H1 (cell line): ENCODE results near the gene ATP6V1A. TPM values are rescaled to one million over a fixed set of nuclear protein-coding genes. Genes with fewer than 3 reads are reported as not detected.

Experiments used
- CTCF ChIA-PET: fragments of 300-600 bp; sonication (Branson Sonifier 250); formaldehyde crosslinking; loops from one replicate; lab custom pipeline; 2021; ENCODE audit not compliant: partially characterized antibody; lab: Charles Lee
- POLR2A ChIA-PET: fragments of 300-600 bp; sonication (Branson Sonifier 250); formaldehyde crosslinking; loops from one replicate; lab custom pipeline; 2021; ENCODE audit warnings: inconsistent platforms; ENCODE audit not compliant: partially characterized antibody; lab: Charles Lee
- DNase-seq, 2 experiments: peaks; one replicate each; pipeline versions ENCODE4 v3.0.0 to v3.0.0-alpha.2; 2010 to 2022; ENCODE audit warnings: low spot score in 2 of 2, low read depth in 1 of 2, mixed read lengths in 1 of 2
- FAIRE-seq: peaks from 2 replicates; lab custom pipeline; 2011; peaks lifted over from hg19 to GRCh38; lab: Jason Lieb, UNC
- H2AFZ ChIP-seq: 2 replicates; pipeline ENCODE4 v1.8.1; 2012; ENCODE audit warnings: low read length, inconsistent platforms
- H2AK5ac ChIP-seq: 2 replicates; pipeline ENCODE4 v1.6.1; 2013; ENCODE audit warnings: low read depth, low read length
- H2BK120ac ChIP-seq: replicated peaks from 2 replicates; pipeline ENCODE3; 2013; ENCODE audit warnings: low read depth, low read length, inconsistent platforms
- H2BK12ac ChIP-seq: 2 replicates; pipeline ENCODE4 v1.6.1; 2013; ENCODE audit warnings: low read depth, low read length
- H2BK15ac ChIP-seq: 2 replicates; pipeline ENCODE4 v1.6.1; 2013; ENCODE audit warnings: low read length
- H2BK20ac ChIP-seq: 2 replicates; pipeline ENCODE4 v1.6.1; 2013; ENCODE audit warnings: low read length
- H2BK5ac ChIP-seq: 2 replicates; pipeline ENCODE4 v1.6.1; 2013; ENCODE audit warnings: low read depth, low read length
- H3K14ac ChIP-seq: 2 replicates; pipeline ENCODE4 v1.6.1; 2013; ENCODE audit warnings: inconsistent platforms; ENCODE audit not compliant: insufficient read length
- H3K18ac ChIP-seq: 2 replicates; pipeline ENCODE4 v1.6.1; 2013; ENCODE audit warnings: low read length; ENCODE audit errors: extremely low read depth
- H3K23ac ChIP-seq: 2 replicates; pipeline ENCODE4 v1.6.1; 2013; ENCODE audit warnings: inconsistent platforms; ENCODE audit not compliant: insufficient read length
- H3K23me2 ChIP-seq: 2 replicates; pipeline ENCODE4 v1.6.1; 2013; ENCODE audit warnings: low read depth, low read length
- H3K27ac ChIP-seq: 2 replicates; pipeline ENCODE4 v1.6.1; 2011; ENCODE audit warnings: low read depth, low read length, inconsistent platforms
- H3K27me3 ChIP-seq, 4 experiments: replicated peaks in 1 of 4; 1 replicate in 1 of 4; 2 replicates in 3 of 4; pipeline versions ENCODE4 v1.6.1 to v1.8.1; 2011 to 2013; ENCODE audit warnings: low read length in 3 of 4, mild to moderate bottlenecking in 3 of 4, inconsistent platforms in 2 of 4, mixed read lengths in 2 of 4, moderate library complexity in 1 of 4; ENCODE audit not compliant: control insufficient read depth in 3 of 4, insufficient read depth in 3 of 4; ENCODE audit errors: extremely low read depth in 1 of 4
- H3K36me3 ChIP-seq, 4 experiments: 2 replicates each; pipeline versions ENCODE4 v1.6.1 to v1.8.1; 2011 to 2013; ENCODE audit warnings: mild to moderate bottlenecking in 4 of 4, low read length in 3 of 4, moderate library complexity in 2 of 4, control low read depth in 1 of 4, inconsistent platforms in 1 of 4; ENCODE audit not compliant: insufficient read depth in 4 of 4, control insufficient read depth in 2 of 4
- H3K4ac ChIP-seq: replicated peaks from 2 replicates; pipeline ENCODE3; 2013; ENCODE audit warnings: low read length, low read depth, mixed read lengths, inconsistent platforms; ENCODE audit not compliant: insufficient read length
- H3K4me1 ChIP-seq, 4 experiments: replicated peaks in 1 of 4; 1 replicate in 1 of 4; 2 replicates in 3 of 4; pipeline versions ENCODE4 v1.6.1 to v1.8.1; 2011 to 2013; ENCODE audit warnings: low read length in 3 of 4, inconsistent platforms in 2 of 4, mixed read lengths in 1 of 4; ENCODE audit not compliant: insufficient read depth in 4 of 4, control insufficient read depth in 3 of 4
- H3K4me2 ChIP-seq, 2 experiments: 2 replicates each; pipeline versions ENCODE4 v1.6.1 to v1.8.1; 2011 to 2013; ENCODE audit warnings: low read depth in 2 of 2, low read length in 2 of 2, control low read depth in 1 of 2, inconsistent platforms in 1 of 2, mild to moderate bottlenecking in 1 of 2; ENCODE audit not compliant: insufficient read depth in 1 of 2
- H3K4me3 ChIP-seq, 4 experiments: fragments of 200-600, 300-600 bp in 1 of 4; sonication (generic), shearing (Covaris generic), sonication (Bioruptor Twin) in 1 of 4; 2 replicates each; pipeline versions ENCODE4 v1.5.1 to v1.8.1; 2011 to 2016; ENCODE audit warnings: low read length in 4 of 4, low read depth in 3 of 4, control low read depth in 2 of 4, inconsistent platforms in 2 of 4, mild to moderate bottlenecking in 2 of 4, mixed read lengths in 1 of 4, moderate library complexity in 1 of 4; ENCODE audit not compliant: insufficient read depth in 2 of 4; ENCODE audit errors: extremely low read depth in 1 of 4
- H3K56ac ChIP-seq: replicated peaks from 2 replicates; pipeline ENCODE3; 2013; ENCODE audit warnings: low read depth, mild to moderate bottlenecking, mixed read lengths, low read length, inconsistent platforms; ENCODE audit not compliant: insufficient read length
- H3K79me1 ChIP-seq: 2 replicates; pipeline ENCODE4 v1.6.1; 2013; ENCODE audit warnings: low read depth, low read length, control low read depth
- H3K79me2 ChIP-seq, 2 experiments: 2 replicates each; pipeline versions ENCODE4 v1.6.1 to v1.8.1; 2012 to 2013; ENCODE audit warnings: low read length in 2 of 2, mild to moderate bottlenecking in 2 of 2, inconsistent platforms in 1 of 2; ENCODE audit not compliant: insufficient read depth in 2 of 2, control insufficient read depth in 1 of 2
- H3K9ac ChIP-seq, 4 experiments: replicated peaks in 1 of 4; 1 replicate in 1 of 4; 2 replicates in 3 of 4; pipeline versions ENCODE4 v1.6.1 to v1.8.1; 2011 to 2013; ENCODE audit warnings: low read depth in 3 of 4, low read length in 3 of 4, control low read depth in 2 of 4, mild to moderate bottlenecking in 2 of 4, moderate library complexity in 2 of 4, inconsistent platforms in 1 of 4; ENCODE audit errors: extremely low read depth in 1 of 4
- H3K9me3 ChIP-seq, 2 experiments: 2 replicates each; pipeline versions ENCODE4 v1.6.1 to v1.8.1; 2012 to 2013; ENCODE audit warnings: mild to moderate bottlenecking in 2 of 2, moderate library complexity in 2 of 2, control low read depth in 1 of 2, inconsistent platforms in 1 of 2, low read depth in 1 of 2, low read length in 1 of 2, mixed read lengths in 1 of 2; ENCODE audit not compliant: insufficient read depth in 2 of 2
- H4K20me1 ChIP-seq, 2 experiments: replicated peaks in 1 of 2; 2 replicates each; pipeline versions ENCODE3 to v1.8.1; 2011 to 2013; ENCODE audit warnings: inconsistent platforms in 2 of 2, low read length in 2 of 2, mild to moderate bottlenecking in 1 of 2; ENCODE audit not compliant: insufficient read depth in 2 of 2, control insufficient read depth in 1 of 2
- H4K5ac ChIP-seq: 2 replicates; pipeline ENCODE4 v1.6.1; 2013; ENCODE audit warnings: low read length, low read depth, mixed read lengths, inconsistent platforms; ENCODE audit not compliant: insufficient read length
- H4K8ac ChIP-seq: 2 replicates; pipeline ENCODE4 v1.8.0; 2013; ENCODE audit warnings: mild to moderate bottlenecking, moderate library complexity, low read length, inconsistent platforms; ENCODE audit not compliant: insufficient read depth; ENCODE audit errors: extremely low read depth
- H4K91ac ChIP-seq: replicated peaks from 2 replicates; pipeline ENCODE3; 2013; ENCODE audit warnings: low read length, mixed read lengths, inconsistent platforms; ENCODE audit not compliant: insufficient read length
- BACH1 ChIP-seq: IDR thresholded peaks from 2 replicates; pipeline ENCODE4 v1.6.1; 2012; ENCODE audit warnings: low read length, improper control_type of control experiment
- BCL11A ChIP-seq, 2 experiments: IDR thresholded peaks; one replicate each; pipeline ENCODE4 v1.6.1; 2011; ENCODE audit warnings: low read depth in 2 of 2, low read length in 2 of 2, mild to moderate bottlenecking in 2 of 2
- BRCA1 ChIP-seq: IDR thresholded peaks from 2 replicates; pipeline ENCODE4 v1.6.1; 2012; ENCODE audit warnings: low read depth, low read length, improper control_type of control experiment
- CBX8 ChIP-seq: fragments of 300-800, 300-1000 bp; sonication (generic); IDR thresholded peaks from 2 replicates; pipeline ENCODE4 v1.7.1; 2016; ENCODE audit warnings: low read depth, low read length, borderline replicate concordance
- GABPA ChIP-seq: IDR thresholded peaks from 2 replicates; pipeline ENCODE4 v1.6.1; 2011; ENCODE audit warnings: mild to moderate bottlenecking, low read length, moderate library complexity, borderline replicate concordance; ENCODE audit not compliant: insufficient read depth
- JUND ChIP-seq: IDR thresholded peaks from 2 replicates; pipeline ENCODE4 v1.6.1; 2011; ENCODE audit warnings: mild to moderate bottlenecking, improper control_type of control experiment, low read length
- KDM1A ChIP-seq: fragments of 200-600, 300-600 bp; sonication (generic); IDR thresholded peaks from 2 replicates; pipeline ENCODE4 v1.7.1; 2016; ENCODE audit warnings: mild to moderate bottlenecking, low read length, borderline replicate concordance
- KDM4A ChIP-seq: IDR thresholded peaks from one replicate; pipeline ENCODE4 v1.7.1; 2012; ENCODE audit warnings: low read depth, mild to moderate bottlenecking, moderate library complexity, low read length, inconsistent platforms; ENCODE audit not compliant: severe bottlenecking
- MAX ChIP-seq: IDR thresholded peaks from 2 replicates; pipeline ENCODE4 v1.6.1; 2012; ENCODE audit warnings: inconsistent platforms
- RXRA ChIP-seq: IDR thresholded peaks from 2 replicates; pipeline ENCODE4 v1.6.1; 2011; ENCODE audit warnings: low read depth, mild to moderate bottlenecking, low read length, moderate library complexity; ENCODE audit not compliant: insufficient read depth
- SP4 ChIP-seq: IDR thresholded peaks from 2 replicates; pipeline ENCODE4 v1.6.1; 2012; ENCODE audit warnings: low read length, inconsistent platforms
- WGBS, 2 experiments: shearing (Covaris generic) in 1 of 2; methylation state at CpG; one replicate each; pipeline versions ENCODE4 v1.1.6 to v1.1.7; 2013 to 2015; ENCODE audit warnings: low lambda C conversion rate in 2 of 2, mixed read lengths in 2 of 2, inconsistent platforms in 1 of 2, low coverage in 1 of 2, missing lambda C conversion rate in 1 of 2; ENCODE audit not compliant: insufficient replicate concordance in 2 of 2, insufficient coverage in 1 of 2, insufficient read length in 1 of 2; ENCODE audit errors: extremely low coverage in 1 of 2, missing lambda C conversion rate in 1 of 2; 5-methylcytosine and 5-hydroxymethylcytosine counted together
- polyA plus RNA-seq, 7 experiments: library from polyadenylated mRNA; depleted of rRNA in 3 of 7; stranded (reverse) in 5 of 7; unstranded in 2 of 7; fragments of >200 nt in 5 of 7; fragments of 200-250 nt in 2 of 7; gene quantifications; 1 replicate in 5 of 7; 2 replicates in 1 of 7; 4 replicates in 1 of 7; pipeline versions ENCODE4 v1.2.1 to v1.2.3, GENCODE V29; 2011 to 2013; ENCODE audit warnings: missing spikeins in 2 of 7, mixed read lengths in 2 of 7
- total RNA-seq: library from RNA; stranded (reverse); fragmentation: NEBNext Ultra II Directional; extraction: Animal tissue kit (Norgen Biotek cat#: 25700); gene quantifications from 2 replicates; pipeline ENCODE4 v1.2.1, GENCODE V29; 2021
- TF ChIP-seq, protein P1 (sequence below): IDR thresholded peaks from 2 replicates; pipeline ENCODE4 v1.6.1; 2012; ENCODE audit warnings: inconsistent platforms

ATP6V1A gene
- total and polyA plus RNA-seq, 2 of the 8 experiments (the other 6 are each of a cell fraction or from before 2014, with no cell fraction given), result 15.4 to 90.9 TPM

DNA sequence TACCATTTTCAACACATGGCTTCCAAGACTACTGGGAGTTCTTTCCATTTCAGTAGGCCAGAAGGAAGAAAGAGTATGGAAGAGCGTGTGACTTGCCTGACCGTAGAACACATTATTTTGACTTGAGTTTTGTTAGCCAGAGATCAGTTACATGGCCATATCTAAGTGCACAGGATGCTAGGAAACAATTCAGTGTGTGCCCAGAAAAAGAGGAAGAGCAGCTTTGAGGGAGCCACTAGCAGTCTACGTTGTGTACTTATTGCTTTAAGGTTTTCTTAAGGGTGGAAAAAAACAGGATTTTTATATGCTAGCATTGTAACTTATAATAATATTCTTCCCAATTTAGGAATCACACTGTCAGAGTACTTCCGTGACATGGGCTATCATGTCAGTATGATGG lies 47.7 kb downstream of the ATP6V1A start:
- Histone ChIP-seq H4K8ac (no peak overlapping the region), H3K18ac (no peak overlapping the region), H2BK12ac (no peak overlapping the region), H4K91ac (no peak overlapping the region), H3K23ac (no peak overlapping the region), H3K79me1 (no peaks in the 10 kb centered on the region), H2AFZ (no peak overlapping the region), H4K20me1 (no peaks in the 10 kb centered on the region), H3K4me2 (no peak overlapping the region), H3K27me3 (no peaks in the 10 kb centered on the region)
- POLR2A ChIA-PET, result no interaction called here
- TF ChIP-seq MAX, result no peak
- no peak for TF ChIP-seq BCL11A (IDR thresholded peaks at IDR 0.05; ENCODE audit: low read depth in 2 of 2, low read length in 2 of 2)
- TF ChIP-seq KDM1A, result no peak
- no peak for TF ChIP-seq RXRA
- TF ChIP-seq JUND, result no peak
- no peak for TF ChIP-seq GABPA
- TF ChIP-seq SP4, result no peak
- TF ChIP-seq BRCA1, result no peak
- TF ChIP-seq, protein P1, sequence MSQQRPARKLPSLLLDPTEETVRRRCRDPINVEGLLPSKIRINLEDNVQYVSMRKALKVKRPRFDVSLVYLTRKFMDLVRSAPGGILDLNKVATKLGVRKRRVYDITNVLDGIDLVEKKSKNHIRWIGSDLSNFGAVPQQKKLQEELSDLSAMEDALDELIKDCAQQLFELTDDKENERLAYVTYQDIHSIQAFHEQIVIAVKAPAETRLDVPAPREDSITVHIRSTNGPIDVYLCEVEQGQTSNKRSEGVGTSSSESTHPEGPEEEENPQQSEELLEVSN, result no peak
- TF ChIP-seq CBX8, result no peak
- no peak for TF ChIP-seq KDM4A
- no peak for TF ChIP-seq BACH1
- TF ChIP-seq, all 59 proteins: peak for 0
- H3K4me3 ChIP-seq, result no peak overlapping the region
- CTCF ChIA-PET, result interaction anchor here (0.5 to 1.4 kb wide), 6 partner anchors 8 to 141 kb away, joined by 3 to 4 read pairs (median 3); no protein-coding TSS in a partner anchor
- no peak overlapping the region for H2AK5ac ChIP-seq
- no peak overlapping the region for H3K56ac ChIP-seq
- no peaks in the 10 kb centered on the region for H3K79me2 ChIP-seq
- H3K14ac ChIP-seq, result no peak overlapping the region
- H3K9ac ChIP-seq, result no peak overlapping the region
- no peak overlapping the region for H4K5ac ChIP-seq
- H3K4me1 ChIP-seq, result no peaks in the 10 kb centered on the region
- H2BK120ac ChIP-seq, result no peak overlapping the region
- H3K27ac ChIP-seq, result no peak overlapping the region
- H2BK5ac ChIP-seq, result no peak overlapping the region
- FAIRE-seq, result no peak
- H3K23me2 ChIP-seq, result no peaks in the 10 kb centered on the region
- peaks cover 2 to 38% (median 14%) of the 10 kb centered on the region in 4 experiments; a peak in 6 of 8 replicates for H3K36me3 ChIP-seq
- no peak overlapping the region for H2BK15ac ChIP-seq
- WGBS, 2 experiments, result 92% methylated on average over 4 of the region's 4 CpGs; no CpG with 5 or more reads in 1 of the 2 experiments
- DNase-seq, result no peak
- H3K9me3 ChIP-seq, result no peaks in the 10 kb centered on the region
- H3K4ac ChIP-seq, result no peak overlapping the region
- no peak overlapping the region for H2BK20ac ChIP-seq
